NCI-H2196 treated with DMSO at 0.1 percent for 48 hours (cell line): ENCODE measurements around the gene ZCCHC9.

Experiments used
- DNase-seq: peaks from one replicate; lab custom pipeline; 2025; ENCODE audit not compliant: unreplicated experiment; lab: John Stamatoyannopoulos, UW

The ZCCHC9 gene

GRCh38 chr5:81355291-81356251 lies 54.2 kb downstream of the ZCCHC9 start:
- DNase-seq: no peak

GRCh38 chr5:81359108-81359507 lies 57.7 kb downstream of the ZCCHC9 start:
- DNase-seq: no peak

- no peak for DNase-seq
Measured at GRCh38 chr5:81359881-81360280, 58.5 kb downstream of the ZCCHC9 start.

GRCh38 chr5:81360640-81361039 lies 59.3 kb downstream of the ZCCHC9 start:
- DNase-seq: no peak

- DNase-seq: no peak
Measured at GRCh38 chr5:81361600-81361999, 60.2 kb downstream of the ZCCHC9 start.
